Esophagus squamous epithelium (tissue), 4 donors: Measurements from ENCODE around the gene CMTM6.

Source experiments
- CTCF ChIP-seq, 6 experiments: fragments of 450-650 bp in 4 of 6; fragments of 200-600 bp in 2 of 6; sonication (generic) in 2 of 6; IDR thresholded peaks; one replicate each; pipeline ENCODE4 v1.5.1; 2016 to 2019; ENCODE audit warnings: antibody characterized with exemption in 6 of 6, mild to moderate bottlenecking in 4 of 6, moderate library complexity in 4 of 6
- POLR2A ChIP-seq, 4 donors: fragments of 450-650 bp; IDR thresholded peaks; one replicate each; pipeline ENCODE4 v1.6.1; 2017; ENCODE audit warnings: antibody characterized with exemption in 4 of 4, mild to moderate bottlenecking in 4 of 4, moderate library complexity in 3 of 4

- TF ChIP-seq POLR2A (IDR thresholded peaks at IDR 0.05): peak in 2 of 4 donors; percentile 44 to 78
- TF ChIP-seq CTCF (IDR thresholded peaks at IDR 0.05): peak in 1 of 6 experiments; percentile 2
These were observed at the start of gene CMTM6 for GRCh38 chr3:32502118-32502945.
